Lower leg skin (tissue), 3 donors: ENCODE data around the gene CRKL.

Source experiments
- POLR2A ChIP-seq, 2 donors: fragments of 450-650 bp; IDR thresholded peaks; one replicate each; pipeline ENCODE4 v1.6.1; 2016 to 2017; ENCODE audit warnings: antibody characterized with exemption in 2 of 2, mild to moderate bottlenecking in 1 of 2, moderate library complexity in 1 of 2
- TF ChIP-seq, protein P1 (sequence below), 3 donors: fragments of 450-650 bp; IDR thresholded peaks; one replicate each; pipeline ENCODE4 v1.5.1; 2016; ENCODE audit warnings: antibody characterized with exemption in 3 of 3, mild to moderate bottlenecking in 3 of 3, moderate library complexity in 2 of 3

DNA sequence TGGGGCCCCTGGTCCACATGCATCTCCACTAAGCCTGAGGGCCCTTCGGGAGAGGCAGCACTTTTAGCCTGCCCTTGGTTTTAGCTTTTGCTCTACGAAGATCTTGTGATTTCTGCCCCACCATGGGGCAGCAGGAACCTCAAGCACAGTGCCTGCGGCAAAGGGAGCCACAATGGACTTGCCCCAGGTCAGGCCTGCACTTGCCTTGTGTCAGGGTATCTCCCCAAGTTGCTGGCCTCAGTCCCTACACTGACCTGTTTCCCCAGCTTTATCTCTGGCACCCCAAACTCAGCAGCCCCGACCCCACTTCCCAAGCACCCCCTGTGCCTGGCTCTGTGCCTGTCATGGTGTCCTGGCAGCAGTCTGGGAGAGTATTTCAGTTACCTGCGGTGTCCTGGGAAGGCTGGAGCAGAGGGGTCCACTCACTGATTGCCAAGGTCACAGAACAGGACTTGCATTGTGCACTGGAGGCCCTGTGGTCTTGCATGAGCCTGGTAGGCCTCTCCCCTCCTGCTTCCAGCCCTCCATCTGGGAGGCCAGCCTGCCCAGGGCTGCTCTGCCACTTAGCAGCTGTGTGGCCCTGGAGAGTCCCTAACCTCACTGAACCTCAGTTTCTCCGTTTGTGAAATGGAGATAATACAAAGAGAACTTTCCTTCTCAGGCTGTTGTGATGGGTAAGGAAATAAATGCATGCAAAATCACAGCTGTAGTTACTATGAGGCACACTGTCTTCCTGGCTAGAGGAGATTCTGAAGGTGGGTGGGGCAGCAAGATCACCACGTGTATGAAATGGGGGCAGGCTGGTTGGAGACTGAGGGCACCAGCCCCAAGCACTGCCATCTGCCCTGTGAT lies 46.2 kb downstream of the CRKL start:
- TF ChIP-seq POLR2A (IDR thresholded peaks at IDR 0.05), result no peak
- TF ChIP-seq, protein P1, sequence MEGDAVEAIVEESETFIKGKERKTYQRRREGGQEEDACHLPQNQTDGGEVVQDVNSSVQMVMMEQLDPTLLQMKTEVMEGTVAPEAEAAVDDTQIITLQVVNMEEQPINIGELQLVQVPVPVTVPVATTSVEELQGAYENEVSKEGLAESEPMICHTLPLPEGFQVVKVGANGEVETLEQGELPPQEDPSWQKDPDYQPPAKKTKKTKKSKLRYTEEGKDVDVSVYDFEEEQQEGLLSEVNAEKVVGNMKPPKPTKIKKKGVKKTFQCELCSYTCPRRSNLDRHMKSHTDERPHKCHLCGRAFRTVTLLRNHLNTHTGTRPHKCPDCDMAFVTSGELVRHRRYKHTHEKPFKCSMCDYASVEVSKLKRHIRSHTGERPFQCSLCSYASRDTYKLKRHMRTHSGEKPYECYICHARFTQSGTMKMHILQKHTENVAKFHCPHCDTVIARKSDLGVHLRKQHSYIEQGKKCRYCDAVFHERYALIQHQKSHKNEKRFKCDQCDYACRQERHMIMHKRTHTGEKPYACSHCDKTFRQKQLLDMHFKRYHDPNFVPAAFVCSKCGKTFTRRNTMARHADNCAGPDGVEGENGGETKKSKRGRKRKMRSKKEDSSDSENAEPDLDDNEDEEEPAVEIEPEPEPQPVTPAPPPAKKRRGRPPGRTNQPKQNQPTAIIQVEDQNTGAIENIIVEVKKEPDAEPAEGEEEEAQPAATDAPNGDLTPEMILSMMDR (IDR thresholded peaks at IDR 0.05), result no peak
